GM23338 (cell line): ENCODE results near the gene FOXO3. TPM values are rescaled to one million over a fixed set of nuclear protein-coding genes. Genes with fewer than 3 reads are reported as not detected.

Experiments used
- ATAC-seq: fragments of 200-7000 bp; cut with Tn5 transposase; 3 replicates; pipeline ENCODE4 v1.9.1; 2020
- DNase-seq: peaks from one replicate; pipeline ENCODE4 v3.0.0-alpha.2; 2015; ENCODE audit warnings: low spot score
- H2AFZ ChIP-seq: fragments of 200-600 bp; sonication (generic); 2 replicates; pipeline ENCODE4 v1.8.0; 2016; ENCODE audit warnings: antibody characterized with exemption, mild to moderate bottlenecking, moderate library complexity
- H3F3A ChIP-seq: fragments of 200-600 bp; sonication (generic); replicated peaks from 2 replicates; pipeline ENCODE4 v1.8.0; 2017; ENCODE audit warnings: antibody characterized with exemption, mixed run types, low read depth
- H3K27ac ChIP-seq: fragments of 200-600 bp; sonication (generic); 2 replicates; pipeline ENCODE4 v1.6.1; 2016; ENCODE audit warnings: low read depth
- H3K27me3 ChIP-seq: fragments of 200-600 bp; sonication (generic); 2 replicates; pipeline ENCODE4 v1.8.0; 2016; ENCODE audit warnings: mild to moderate bottlenecking, mixed run types, moderate library complexity; ENCODE audit not compliant: insufficient read depth
- H3K36me3 ChIP-seq: fragments of 200-600 bp; sonication (generic); 2 replicates; pipeline ENCODE4 v1.8.0; 2016; ENCODE audit warnings: mild to moderate bottlenecking; ENCODE audit not compliant: insufficient read depth
- H3K4me1 ChIP-seq: fragments of 200-600 bp; sonication (generic); 2 replicates; pipeline ENCODE4 v1.8.0; 2016; ENCODE audit warnings: mild to moderate bottlenecking, moderate library complexity; ENCODE audit not compliant: insufficient read depth
- H3K4me2 ChIP-seq: fragments of 200-600 bp; sonication (generic); 2 replicates; pipeline ENCODE4 v1.7.1; 2017; ENCODE audit warnings: mixed run types
- H3K4me3 ChIP-seq: fragments of 200-600 bp; sonication (generic); 2 replicates; pipeline ENCODE4 v1.6.1; 2016; ENCODE audit warnings: mixed run types
- H3K79me2 ChIP-seq: fragments of 200-600 bp; sonication (generic); replicated peaks from 2 replicates; pipeline ENCODE4 v1.8.0; 2017; ENCODE audit warnings: mild to moderate bottlenecking; ENCODE audit not compliant: insufficient read depth
- H3K9me2 ChIP-seq: fragments of 200-600 bp; sonication (generic); 2 replicates; pipeline ENCODE4 v1.8.0; 2017; ENCODE audit not compliant: insufficient read depth
- H4K20me1 ChIP-seq: fragments of 200-600 bp; sonication (generic); replicated peaks from 2 replicates; pipeline ENCODE4 v1.8.0; 2017; ENCODE audit warnings: mild to moderate bottlenecking; ENCODE audit not compliant: insufficient read depth
- H3K27ac Mint-ChIP-seq: 2 replicates; pipeline ENCODE4 v1.8.0; 2020; ENCODE audit warnings: inconsistent platforms, mild to moderate bottlenecking, moderate library complexity, mixed read lengths
- H3K27me3 Mint-ChIP-seq: 3 replicates; pipeline ENCODE4 v1.8.0; 2022; ENCODE audit warnings: low read depth, mild to moderate bottlenecking, moderate library complexity, mixed read lengths, inconsistent platforms; ENCODE audit not compliant: insufficient read depth, poor library complexity
- H3K36me3 Mint-ChIP-seq: 3 replicates; pipeline ENCODE4 v1.8.0; 2021; ENCODE audit warnings: low read depth, mild to moderate bottlenecking, inconsistent platforms, moderate library complexity, mixed read lengths
- H3K4me1 Mint-ChIP-seq: 3 replicates; pipeline ENCODE4 v1.8.0; 2020; ENCODE audit warnings: mild to moderate bottlenecking, inconsistent platforms, mixed read lengths
- H3K4me3 Mint-ChIP-seq: 3 replicates; pipeline ENCODE4 v1.8.0; 2021; ENCODE audit warnings: moderate library complexity, mild to moderate bottlenecking, inconsistent platforms, mixed read lengths
- H3K9me3 Mint-ChIP-seq: 3 replicates; pipeline ENCODE4 v1.8.0; 2020; ENCODE audit warnings: moderate library complexity, mild to moderate bottlenecking, inconsistent platforms, mixed read lengths
- EZH2phosphoT487 ChIP-seq: fragments of 200-600 bp; sonication (generic); IDR thresholded peaks from one replicate; pipeline ENCODE4 v1.8.1; 2018; ENCODE audit warnings: antibody characterized with exemption; ENCODE audit not compliant: unreplicated experiment
- JUNB ChIP-seq: IDR thresholded peaks from one replicate; pipeline ENCODE4 v1.6.1; 2016; ENCODE audit warnings: antibody characterized with exemption; ENCODE audit not compliant: unreplicated experiment
- POLR2AphosphoS5 ChIP-seq: IDR thresholded peaks from 2 replicates; pipeline ENCODE4 v1.6.1; 2016; ENCODE audit warnings: antibody characterized with exemption, low read depth
- ZNF331 ChIP-seq: fragments of 250-450 bp; sonication (Bioruptor Pico); IDR thresholded peaks from 2 replicates; pipeline ENCODE4 v1.5.0; 2020; ENCODE audit warnings: low read depth, mild to moderate bottlenecking, moderate library complexity
- polyA plus RNA-seq: library from polyadenylated mRNA; unstranded; fragments of >200 nt; fragmentation: Nextera tagmentation; extraction: Ambion mirVana; gene quantifications from 2 replicates; pipeline ENCODE4 v1.2.1, GENCODE V29; 2016
- total RNA-seq: library from RNA; depleted of rRNA; stranded (reverse); fragments of >200 nt; shearing (Covaris generic); gene quantifications from 2 replicates; pipeline ENCODE4 v1.2.3, GENCODE V29; 2014
- TF ChIP-seq, protein P1 (sequence below): fragments of 250-450 bp; sonication (Bioruptor Pico); IDR thresholded peaks from 2 replicates; pipeline ENCODE4 v1.5.0; 2020; ENCODE audit warnings: mild to moderate bottlenecking, moderate library complexity
- TF ChIP-seq, protein P2 (sequence below), 2 experiments: fragments of 200-600 bp in 1 of 2; sonication (generic) in 1 of 2; conservative IDR thresholded peaks; 2 replicates each; pipeline versions ENCODE4 v1.5.1 to v1.6.1; 2016 to 2017; ENCODE audit warnings: antibody characterized with exemption in 2 of 2, low read depth in 2 of 2, mild to moderate bottlenecking in 2 of 2, moderate library complexity in 1 of 2

FOXO3 gene
- total and polyA plus RNA-seq, 2 experiments from 2014 or later, result 9.8 to 20.2 TPM

DNA sequence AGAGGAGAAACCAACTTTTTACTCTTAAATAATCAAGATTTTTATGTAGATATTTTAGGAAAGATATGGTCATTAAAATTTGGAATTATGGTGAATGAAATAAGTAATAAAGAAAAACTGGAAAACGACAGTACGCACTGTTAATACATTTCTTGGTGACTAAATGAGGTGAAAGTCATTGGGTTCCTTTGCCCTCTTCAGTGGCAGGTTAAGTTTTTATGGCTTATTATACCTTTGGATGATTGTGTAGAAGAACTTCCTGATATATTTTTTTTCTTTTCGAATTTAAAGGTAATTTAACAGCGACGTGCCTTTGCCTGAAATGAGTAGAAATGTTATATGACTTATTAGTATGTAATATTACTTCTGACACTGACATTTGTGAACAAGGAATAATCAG is 43.4 kb downstream of the FOXO3 start:
- H3K27me3 ChIP-seq, result no peaks in the 10 kb centered on the region
- no peak overlapping the region for H3K4me3 Mint-ChIP-seq
- no peaks in the 10 kb centered on the region for H3K9me2 ChIP-seq
- H2AFZ ChIP-seq, result no peak overlapping the region
- H3K36me3 ChIP-seq, result no peaks in the 10 kb centered on the region
- DNase-seq (no peak), ATAC-seq (no peak)
- H3K4me3 ChIP-seq, result no peak overlapping the region
- no peak overlapping the region for H3K4me2 ChIP-seq
- peaks cover 4% of the 10 kb centered on the region for H3K27me3 Mint-ChIP-seq
- H3K27ac Mint-ChIP-seq, result no peak overlapping the region
- H3K27ac ChIP-seq, result no peak overlapping the region
- H3K4me1 Mint-ChIP-seq, result peaks cover 23% of the 10 kb centered on the region
- H3K9me3 Mint-ChIP-seq, result no peaks in the 10 kb centered on the region
- H3K79me2 ChIP-seq, result peaks cover 67% of the 10 kb centered on the region
- peaks cover 5% of the 10 kb centered on the region for H3K4me1 ChIP-seq
- 0 out of 2 replicates have a peak, but pooled peaks cover 5% of the 10 kb centered on the region for H4K20me1 ChIP-seq
- H3F3A ChIP-seq, result no peaks in the 10 kb centered on the region
- no peaks in the 10 kb centered on the region for H3K36me3 Mint-ChIP-seq
- TF ChIP-seq POLR2AphosphoS5 (no peak), ZNF331 (no peak), JUNB (no peak), EZH2phosphoT487 (no peak)
- TF ChIP-seq, protein P1, sequence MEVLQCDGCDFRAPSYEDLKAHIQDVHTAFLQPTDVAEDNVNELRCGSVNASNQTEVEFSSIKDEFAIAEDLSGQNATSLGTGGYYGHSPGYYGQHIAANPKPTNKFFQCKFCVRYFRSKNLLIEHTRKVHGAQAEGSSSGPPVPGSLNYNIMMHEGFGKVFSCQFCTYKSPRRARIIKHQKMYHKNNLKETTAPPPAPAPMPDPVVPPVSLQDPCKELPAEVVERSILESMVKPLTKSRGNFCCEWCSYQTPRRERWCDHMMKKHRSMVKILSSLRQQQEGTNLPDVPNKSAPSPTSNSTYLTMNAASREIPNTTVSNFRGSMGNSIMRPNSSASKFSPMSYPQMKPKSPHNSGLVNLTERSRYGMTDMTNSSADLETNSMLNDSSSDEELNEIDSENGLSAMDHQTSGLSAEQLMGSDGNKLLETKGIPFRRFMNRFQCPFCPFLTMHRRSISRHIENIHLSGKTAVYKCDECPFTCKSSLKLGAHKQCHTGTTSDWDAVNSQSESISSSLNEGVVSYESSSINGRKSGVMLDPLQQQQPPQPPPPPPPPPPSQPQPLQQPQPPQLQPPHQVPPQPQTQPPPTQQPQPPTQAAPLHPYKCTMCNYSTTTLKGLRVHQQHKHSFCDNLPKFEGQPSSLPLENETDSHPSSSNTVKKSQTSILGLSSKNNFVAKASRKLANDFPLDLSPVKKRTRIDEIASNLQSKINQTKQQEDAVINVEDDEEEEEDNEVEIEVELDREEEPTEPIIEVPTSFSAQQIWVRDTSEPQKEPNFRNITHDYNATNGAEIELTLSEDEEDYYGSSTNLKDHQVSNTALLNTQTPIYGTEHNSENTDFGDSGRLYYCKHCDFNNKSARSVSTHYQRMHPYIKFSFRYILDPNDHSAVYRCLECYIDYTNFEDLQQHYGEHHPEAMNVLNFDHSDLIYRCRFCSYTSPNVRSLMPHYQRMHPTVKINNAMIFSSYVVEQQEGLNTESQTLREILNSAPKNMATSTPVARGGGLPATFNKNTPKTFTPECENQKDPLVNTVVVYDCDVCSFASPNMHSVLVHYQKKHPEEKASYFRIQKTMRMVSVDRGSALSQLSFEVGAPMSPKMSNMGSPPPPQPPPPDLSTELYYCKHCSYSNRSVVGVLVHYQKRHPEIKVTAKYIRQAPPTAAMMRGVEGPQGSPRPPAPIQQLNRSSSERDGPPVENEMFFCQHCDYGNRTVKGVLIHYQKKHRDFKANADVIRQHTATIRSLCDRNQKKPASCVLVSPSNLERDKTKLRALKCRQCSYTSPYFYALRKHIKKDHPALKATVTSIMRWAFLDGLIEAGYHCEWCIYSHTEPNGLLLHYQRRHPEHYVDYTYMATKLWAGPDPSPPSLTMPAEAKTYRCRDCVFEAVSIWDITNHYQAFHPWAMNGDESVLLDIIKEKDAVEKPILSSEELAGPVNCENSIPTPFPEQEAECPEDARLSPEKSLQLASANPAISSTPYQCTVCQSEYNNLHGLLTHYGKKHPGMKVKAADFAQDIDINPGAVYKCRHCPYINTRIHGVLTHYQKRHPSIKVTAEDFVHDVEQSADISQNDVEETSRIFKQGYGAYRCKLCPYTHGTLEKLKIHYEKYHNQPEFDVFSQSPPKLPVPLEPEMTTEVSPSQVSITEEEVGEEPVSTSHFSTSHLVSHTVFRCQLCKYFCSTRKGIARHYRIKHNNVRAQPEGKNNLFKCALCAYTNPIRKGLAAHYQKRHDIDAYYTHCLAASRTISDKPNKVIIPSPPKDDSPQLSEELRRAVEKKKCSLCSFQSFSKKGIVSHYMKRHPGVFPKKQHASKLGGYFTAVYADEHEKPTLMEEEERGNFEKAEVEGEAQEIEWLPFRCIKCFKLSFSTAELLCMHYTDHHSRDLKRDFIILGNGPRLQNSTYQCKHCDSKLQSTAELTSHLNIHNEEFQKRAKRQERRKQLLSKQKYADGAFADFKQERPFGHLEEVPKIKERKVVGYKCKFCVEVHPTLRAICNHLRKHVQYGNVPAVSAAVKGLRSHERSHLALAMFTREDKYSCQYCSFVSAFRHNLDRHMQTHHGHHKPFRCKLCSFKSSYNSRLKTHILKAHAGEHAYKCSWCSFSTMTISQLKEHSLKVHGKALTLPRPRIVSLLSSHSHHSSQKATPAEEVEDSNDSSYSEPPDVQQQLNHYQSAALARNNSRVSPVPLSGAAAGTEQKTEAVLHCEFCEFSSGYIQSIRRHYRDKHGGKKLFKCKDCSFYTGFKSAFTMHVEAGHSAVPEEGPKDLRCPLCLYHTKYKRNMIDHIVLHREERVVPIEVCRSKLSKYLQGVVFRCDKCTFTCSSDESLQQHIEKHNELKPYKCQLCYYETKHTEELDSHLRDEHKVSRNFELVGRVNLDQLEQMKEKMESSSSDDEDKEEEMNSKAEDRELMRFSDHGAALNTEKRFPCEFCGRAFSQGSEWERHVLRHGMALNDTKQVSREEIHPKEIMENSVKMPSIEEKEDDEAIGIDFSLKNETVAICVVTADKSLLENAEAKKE (CRISPR knock-in tag), result no peak
- TF ChIP-seq, protein P2, sequence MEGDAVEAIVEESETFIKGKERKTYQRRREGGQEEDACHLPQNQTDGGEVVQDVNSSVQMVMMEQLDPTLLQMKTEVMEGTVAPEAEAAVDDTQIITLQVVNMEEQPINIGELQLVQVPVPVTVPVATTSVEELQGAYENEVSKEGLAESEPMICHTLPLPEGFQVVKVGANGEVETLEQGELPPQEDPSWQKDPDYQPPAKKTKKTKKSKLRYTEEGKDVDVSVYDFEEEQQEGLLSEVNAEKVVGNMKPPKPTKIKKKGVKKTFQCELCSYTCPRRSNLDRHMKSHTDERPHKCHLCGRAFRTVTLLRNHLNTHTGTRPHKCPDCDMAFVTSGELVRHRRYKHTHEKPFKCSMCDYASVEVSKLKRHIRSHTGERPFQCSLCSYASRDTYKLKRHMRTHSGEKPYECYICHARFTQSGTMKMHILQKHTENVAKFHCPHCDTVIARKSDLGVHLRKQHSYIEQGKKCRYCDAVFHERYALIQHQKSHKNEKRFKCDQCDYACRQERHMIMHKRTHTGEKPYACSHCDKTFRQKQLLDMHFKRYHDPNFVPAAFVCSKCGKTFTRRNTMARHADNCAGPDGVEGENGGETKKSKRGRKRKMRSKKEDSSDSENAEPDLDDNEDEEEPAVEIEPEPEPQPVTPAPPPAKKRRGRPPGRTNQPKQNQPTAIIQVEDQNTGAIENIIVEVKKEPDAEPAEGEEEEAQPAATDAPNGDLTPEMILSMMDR (conservative IDR thresholded peaks at IDR 0.05; ENCODE audit: low read depth in 2 of 2), result no peak
